HEK293 (cell line): ENCODE results near the gene TPM2.
"Not testable (repeated sequence)": the region's sequence is repeated elsewhere in the genome, so short reads cannot be mapped to it uniquely, and the experiment has no call there.

Source experiments
- CTCF ChIA-PET: fragments of 350-600 bp; formaldehyde crosslinking; extraction: SDS; loops from one replicate; lab custom pipeline; 2021; ENCODE audit warnings: antibody characterized with exemption; lab: Yijun Ruan, JAX
- POLR2A ChIA-PET: fragments of 300-600 bp; formaldehyde crosslinking; extraction: SDS; loops from one replicate; lab custom pipeline; 2020; ENCODE audit warnings: antibody characterized with exemption, inconsistent platforms; lab: Yijun Ruan, JAX
- H3K27ac ChIP-seq: fragments of 200-500 bp; sonication (Bioruptor generic); 2 replicates; pipeline ENCODE4 v1.5.1; 2014; ENCODE audit warnings: low read depth, low read length, control low read depth, inconsistent platforms; ENCODE audit errors: extremely low read depth
- H3K36me3 ChIP-seq, 2 experiments: fragments of 200-500 bp in 1 of 2; sonication (Bioruptor generic) in 1 of 2; 1 replicate in 1 of 2; 2 replicates in 1 of 2; pipeline ENCODE4 v1.5.1; 2014 to 2017; ENCODE audit warnings: inconsistent platforms in 2 of 2, low read length in 2 of 2; ENCODE audit not compliant: control insufficient read depth in 2 of 2, insufficient read depth in 1 of 2
- H3K4me1 ChIP-seq: fragments of 200-500 bp; sonication (Bioruptor generic); 2 replicates; pipeline ENCODE4 v1.5.1; 2014; ENCODE audit warnings: mild to moderate bottlenecking, low read length, inconsistent platforms; ENCODE audit not compliant: control insufficient read depth, insufficient read depth
- H3K4me3 ChIP-seq: 2 replicates; pipeline ENCODE4 v1.5.1; 2011; ENCODE audit warnings: low read depth, mild to moderate bottlenecking, control low read depth, low read length, moderate library complexity
- H3K9me3 ChIP-seq: fragments of 200-500 bp; sonication (Bioruptor generic); 2 replicates; pipeline ENCODE4 v1.5.1; 2014; ENCODE audit warnings: low read depth, low read length, inconsistent platforms; ENCODE audit not compliant: control insufficient read depth, insufficient read depth
- MYNN ChIP-seq: fragments of 450-650 bp; formaldehyde crosslinking; IDR thresholded peaks from 2 replicates; pipeline ENCODE4 v1.5.1; 2016; ENCODE audit warnings: missing biosample characterization, missing genetic modification characterization, borderline replicate concordance
- ZBTB20 ChIP-seq: fragments of 450-650 bp; formaldehyde crosslinking; IDR thresholded peaks from 2 replicates; pipeline ENCODE4 v1.5.1; 2016; ENCODE audit warnings: missing biosample characterization, missing genetic modification characterization
- ZBTB8A ChIP-seq: fragments of 450-650 bp; formaldehyde crosslinking; IDR thresholded peaks from 2 replicates; pipeline ENCODE4 v1.5.1; 2016; ENCODE audit warnings: missing biosample characterization, missing genetic modification characterization
- ZNF169 ChIP-seq: fragments of 450-650 bp; formaldehyde crosslinking; IDR thresholded peaks from 2 replicates; pipeline ENCODE4 v1.5.1; 2016; ENCODE audit warnings: missing biosample characterization, missing genetic modification characterization
- ZNF239 ChIP-seq: fragments of 450-650 bp; formaldehyde crosslinking; IDR thresholded peaks from 2 replicates; pipeline ENCODE4 v1.5.1; 2016; ENCODE audit warnings: missing biosample characterization, missing genetic modification characterization
- ZNF488 ChIP-seq: fragments of 450-650 bp; formaldehyde crosslinking; IDR thresholded peaks from 2 replicates; pipeline ENCODE4 v1.5.1; 2016; ENCODE audit warnings: missing biosample characterization, missing genetic modification characterization
- ZNF558 ChIP-seq: fragments of 450-650 bp; formaldehyde crosslinking; IDR thresholded peaks from 2 replicates; pipeline ENCODE4 v1.5.1; 2016; ENCODE audit warnings: missing biosample characterization, missing genetic modification characterization
- ZNF571 ChIP-seq: fragments of 450-650 bp; formaldehyde crosslinking; IDR thresholded peaks from 2 replicates; pipeline ENCODE4 v1.5.0; 2017; ENCODE audit warnings: missing biosample characterization, missing genetic modification characterization
- ZNF624 ChIP-seq: fragments of 450-650 bp; formaldehyde crosslinking; IDR thresholded peaks from 2 replicates; pipeline ENCODE4 v1.5.1; 2017; ENCODE audit warnings: missing biosample characterization, missing genetic modification characterization
- ZNF629 ChIP-seq: fragments of 450-650 bp; formaldehyde crosslinking; IDR thresholded peaks from 2 replicates; pipeline ENCODE4 v1.5.1; 2017; ENCODE audit warnings: missing biosample characterization, missing genetic modification characterization
- TF ChIP-seq, protein P1 (sequence below): fragments of 450-650 bp; formaldehyde crosslinking; IDR thresholded peaks from 2 replicates; pipeline ENCODE4 v1.5.1; 2016; ENCODE audit warnings: missing biosample characterization, missing genetic modification characterization
- TF ChIP-seq, protein P2 (sequence below): fragments of 450-650 bp; formaldehyde crosslinking; IDR thresholded peaks from 2 replicates; pipeline ENCODE4 v1.5.1; 2016; ENCODE audit warnings: missing biosample characterization, missing genetic modification characterization

Gene TPM2

GRCh38 chr9:35636877-35637246, 52.9 kb downstream of the TPM2 start:
- POLR2A ChIA-PET, H3K36me3 ChIP-seq, H3K9me3 ChIP-seq, H3K27ac ChIP-seq, H3K4me3 ChIP-seq, H3K4me1 ChIP-seq: not testable (repeated sequence)
- CTCF ChIA-PET = interaction anchor here (0.6 to 1.6 kb wide), 2 partner anchors 11 to 16 kb away, joined by 3 to 5 read pairs; no protein-coding TSS in a partner anchor

DNA sequence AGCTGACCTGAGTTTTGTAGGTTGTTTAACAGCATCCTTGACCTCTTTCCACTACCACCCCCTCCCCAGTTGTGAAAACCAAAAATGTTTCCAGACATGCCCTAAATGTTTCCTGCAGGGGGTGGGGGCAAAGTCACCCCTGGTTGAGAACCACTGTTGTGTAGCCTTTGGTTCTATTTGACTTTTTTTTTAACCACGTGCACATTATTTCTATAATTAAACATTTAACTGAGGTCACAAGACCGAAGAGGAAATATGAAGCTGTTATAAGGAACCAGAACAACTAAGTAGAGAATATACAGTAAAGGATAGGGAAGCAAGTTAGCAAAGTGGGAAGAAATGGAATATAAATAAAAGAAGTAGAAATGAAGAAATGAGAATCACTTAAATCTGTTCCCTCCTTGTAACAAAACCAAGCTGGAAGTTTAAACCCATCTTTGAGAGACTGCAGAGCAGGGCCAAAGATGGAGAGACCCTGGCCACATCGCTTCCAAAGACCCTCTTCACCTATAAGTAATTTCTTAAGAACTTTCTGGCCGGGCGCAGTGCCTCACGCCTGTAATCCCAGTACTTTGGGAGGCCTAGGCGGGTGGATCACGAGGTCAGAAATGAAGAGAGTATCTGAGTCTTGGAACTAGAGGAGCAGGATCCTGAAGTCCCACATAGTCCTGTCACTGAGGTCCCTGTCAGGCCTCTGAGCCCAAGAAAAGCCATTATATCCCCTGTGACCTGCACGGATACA, 53.4 kb downstream of the TPM2 start:
- H3K36me3 ChIP-seq = no peaks in the 10 kb centered on the region
- no peak for TF ChIP-seq ZNF629 (tag by site-specific recombination)
- no peak for TF ChIP-seq ZNF488 (tag by site-specific recombination)
- no peak for TF ChIP-seq ZNF624
- TF ChIP-seq ZBTB8A (tag by site-specific recombination) = no peak
- TF ChIP-seq ZNF558 (tag by site-specific recombination) = no peak
- no peak for TF ChIP-seq ZNF169 (tag by site-specific recombination)
- TF ChIP-seq ZBTB20 (tag by site-specific recombination) = no peak
- TF ChIP-seq, protein P1, sequence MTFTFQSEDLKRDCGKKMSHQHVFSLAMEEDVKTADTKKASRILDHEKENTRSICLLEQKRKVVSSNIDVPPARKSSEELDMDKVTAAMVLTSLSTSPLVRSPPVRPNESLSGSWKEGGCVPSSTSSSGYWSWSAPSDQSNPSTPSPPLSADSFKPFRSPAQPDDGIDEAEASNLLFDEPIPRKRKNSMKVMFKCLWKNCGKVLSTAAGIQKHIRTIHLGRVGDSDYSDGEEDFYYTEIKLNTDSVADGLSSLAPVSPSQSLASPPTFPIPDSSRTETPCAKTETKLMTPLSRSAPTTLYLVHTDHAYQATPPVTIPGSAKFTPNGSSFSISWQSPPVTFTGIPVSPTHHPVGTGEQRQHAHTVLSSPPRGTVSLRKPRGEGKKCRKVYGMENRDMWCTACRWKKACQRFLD = no peak
- TF ChIP-seq, protein P2, sequence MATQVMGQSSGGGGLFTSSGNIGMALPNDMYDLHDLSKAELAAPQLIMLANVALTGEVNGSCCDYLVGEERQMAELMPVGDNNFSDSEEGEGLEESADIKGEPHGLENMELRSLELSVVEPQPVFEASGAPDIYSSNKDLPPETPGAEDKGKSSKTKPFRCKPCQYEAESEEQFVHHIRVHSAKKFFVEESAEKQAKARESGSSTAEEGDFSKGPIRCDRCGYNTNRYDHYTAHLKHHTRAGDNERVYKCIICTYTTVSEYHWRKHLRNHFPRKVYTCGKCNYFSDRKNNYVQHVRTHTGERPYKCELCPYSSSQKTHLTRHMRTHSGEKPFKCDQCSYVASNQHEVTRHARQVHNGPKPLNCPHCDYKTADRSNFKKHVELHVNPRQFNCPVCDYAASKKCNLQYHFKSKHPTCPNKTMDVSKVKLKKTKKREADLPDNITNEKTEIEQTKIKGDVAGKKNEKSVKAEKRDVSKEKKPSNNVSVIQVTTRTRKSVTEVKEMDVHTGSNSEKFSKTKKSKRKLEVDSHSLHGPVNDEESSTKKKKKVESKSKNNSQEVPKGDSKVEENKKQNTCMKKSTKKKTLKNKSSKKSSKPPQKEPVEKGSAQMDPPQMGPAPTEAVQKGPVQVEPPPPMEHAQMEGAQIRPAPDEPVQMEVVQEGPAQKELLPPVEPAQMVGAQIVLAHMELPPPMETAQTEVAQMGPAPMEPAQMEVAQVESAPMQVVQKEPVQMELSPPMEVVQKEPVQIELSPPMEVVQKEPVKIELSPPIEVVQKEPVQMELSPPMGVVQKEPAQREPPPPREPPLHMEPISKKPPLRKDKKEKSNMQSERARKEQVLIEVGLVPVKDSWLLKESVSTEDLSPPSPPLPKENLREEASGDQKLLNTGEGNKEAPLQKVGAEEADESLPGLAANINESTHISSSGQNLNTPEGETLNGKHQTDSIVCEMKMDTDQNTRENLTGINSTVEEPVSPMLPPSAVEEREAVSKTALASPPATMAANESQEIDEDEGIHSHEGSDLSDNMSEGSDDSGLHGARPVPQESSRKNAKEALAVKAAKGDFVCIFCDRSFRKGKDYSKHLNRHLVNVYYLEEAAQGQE = no peak
- no peak for TF ChIP-seq MYNN (tag by site-specific recombination)
- ChIA-PET POLR2A (no interaction called here), CTCF (interaction anchor here (0.6 to 1.6 kb wide), 5 partner anchors 11 to 706 kb away, joined by 3 to 5 read pairs (median 3); no protein-coding TSS in a partner anchor)
- no peak overlapping the region for H3K27ac ChIP-seq
- no peak overlapping the region for H3K4me3 ChIP-seq
- H3K4me1 ChIP-seq = no peaks in the 10 kb centered on the region
- no peaks in the 10 kb centered on the region for H3K9me3 ChIP-seq

- H3K4me1 ChIP-seq = no peaks in the 10 kb centered on the region
- no peak for TF ChIP-seq ZNF571 (tag by site-specific recombination)
- no peak for TF ChIP-seq ZNF239 (tag by site-specific recombination)
- TF ChIP-seq, all 188 proteins: peak for 0
- ChIA-PET POLR2A (no interaction called here), CTCF (interaction anchor here (0.6 to 1.6 kb wide), 7 partner anchors 10 to 1014 kb away, joined by 3 to 6 read pairs (median 4); no protein-coding TSS in a partner anchor)
- Histone ChIP-seq H3K9me3 (no peaks in the 10 kb centered on the region), H3K36me3 (no peaks in the 10 kb centered on the region), H3K27ac (no peak overlapping the region), H3K4me3 (no peak overlapping the region)
These were observed 54.0 kb downstream of the TPM2 start for GRCh38 chr9:35635730-35636129.
